Measurements from ENCODE around the gene TULP4.

The TULP4 gene

GRCh38 chr6:158480989-158481388 is 168.7 kb downstream of the TULP4 start:
- TF ChIP-seq, protein P1, sequence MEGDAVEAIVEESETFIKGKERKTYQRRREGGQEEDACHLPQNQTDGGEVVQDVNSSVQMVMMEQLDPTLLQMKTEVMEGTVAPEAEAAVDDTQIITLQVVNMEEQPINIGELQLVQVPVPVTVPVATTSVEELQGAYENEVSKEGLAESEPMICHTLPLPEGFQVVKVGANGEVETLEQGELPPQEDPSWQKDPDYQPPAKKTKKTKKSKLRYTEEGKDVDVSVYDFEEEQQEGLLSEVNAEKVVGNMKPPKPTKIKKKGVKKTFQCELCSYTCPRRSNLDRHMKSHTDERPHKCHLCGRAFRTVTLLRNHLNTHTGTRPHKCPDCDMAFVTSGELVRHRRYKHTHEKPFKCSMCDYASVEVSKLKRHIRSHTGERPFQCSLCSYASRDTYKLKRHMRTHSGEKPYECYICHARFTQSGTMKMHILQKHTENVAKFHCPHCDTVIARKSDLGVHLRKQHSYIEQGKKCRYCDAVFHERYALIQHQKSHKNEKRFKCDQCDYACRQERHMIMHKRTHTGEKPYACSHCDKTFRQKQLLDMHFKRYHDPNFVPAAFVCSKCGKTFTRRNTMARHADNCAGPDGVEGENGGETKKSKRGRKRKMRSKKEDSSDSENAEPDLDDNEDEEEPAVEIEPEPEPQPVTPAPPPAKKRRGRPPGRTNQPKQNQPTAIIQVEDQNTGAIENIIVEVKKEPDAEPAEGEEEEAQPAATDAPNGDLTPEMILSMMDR (IDR thresholded peaks at IDR 0.05; ENCODE audit: extremely low read depth, missing control alignments): no peak
- no peak for DNase-seq (ENCODE audit: low spot score)

DNA sequence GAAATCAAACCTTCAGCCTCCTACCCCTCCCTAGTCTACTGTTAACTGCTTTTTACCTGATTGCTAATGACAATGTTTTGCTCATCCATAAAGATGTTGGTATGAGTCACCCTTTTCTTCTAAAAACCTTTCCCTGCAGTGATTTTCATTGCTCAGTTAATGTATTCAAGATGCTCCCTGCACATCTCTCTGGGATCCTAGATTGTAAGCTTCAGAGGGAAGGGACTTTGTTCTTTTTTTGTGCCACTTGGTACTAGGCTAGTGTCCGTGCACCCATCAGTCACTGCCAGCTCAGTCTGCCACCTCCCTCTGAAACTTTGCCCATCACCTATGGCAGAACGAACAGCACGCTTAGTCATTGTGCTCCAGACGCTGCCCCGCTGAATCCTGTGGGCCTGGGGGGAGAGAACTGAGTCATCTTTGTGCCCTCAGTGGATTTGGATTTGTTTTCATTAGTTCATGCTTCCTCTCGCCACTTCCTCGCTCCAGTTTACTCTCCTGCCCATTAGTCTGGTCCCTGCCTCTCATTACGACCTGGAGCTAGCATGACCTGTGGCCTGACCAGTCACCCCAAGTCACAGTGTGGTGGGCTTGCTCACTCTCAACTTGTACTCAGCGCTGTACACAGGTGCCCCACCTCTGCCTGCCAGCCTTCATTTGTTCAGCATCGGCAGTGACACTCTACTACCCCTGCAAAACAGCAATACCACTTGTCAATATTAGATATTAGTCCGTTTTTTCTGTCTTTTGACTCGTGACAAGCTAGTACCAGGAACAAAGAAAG is 169.6 kb downstream of the TULP4 start:
- no peak for DNase-seq (ENCODE audit: low spot score)
- TF ChIP-seq, protein P1 (IDR thresholded peaks at IDR 0.05; ENCODE audit: extremely low read depth, missing control alignments): no peak

DNA sequence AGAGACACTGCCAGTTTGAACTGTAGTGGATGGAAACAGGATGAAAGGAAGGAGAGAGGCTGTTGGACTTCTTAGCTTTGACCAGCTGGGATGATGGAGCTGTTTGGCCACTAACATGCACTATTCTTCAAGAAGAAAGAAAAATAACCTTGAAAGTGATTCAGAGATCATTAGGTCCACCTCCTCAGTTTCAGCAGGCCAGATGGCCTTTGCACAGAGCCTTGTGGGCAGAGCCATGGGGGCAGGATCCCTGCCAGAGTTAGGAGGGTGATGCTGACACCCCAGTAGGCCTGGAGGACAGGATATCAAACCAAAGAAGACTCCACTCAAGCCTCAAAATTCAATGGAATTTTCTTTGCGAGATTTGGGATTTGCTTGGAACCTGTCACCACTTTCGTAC is 173.2 kb downstream of the TULP4 start:
- TF ChIP-seq, protein P1 (IDR thresholded peaks at IDR 0.05; ENCODE audit: extremely low read depth, missing control alignments): no peak
- DNase-seq (ENCODE audit: low spot score): no peak

GRCh38 chr6:158487495-158487894 is 175.2 kb downstream of the TULP4 start:
- TF ChIP-seq, protein P1 (IDR thresholded peaks at IDR 0.05; ENCODE audit: extremely low read depth, missing control alignments): no peak
- no peak for DNase-seq (ENCODE audit: low spot score)

DNA sequence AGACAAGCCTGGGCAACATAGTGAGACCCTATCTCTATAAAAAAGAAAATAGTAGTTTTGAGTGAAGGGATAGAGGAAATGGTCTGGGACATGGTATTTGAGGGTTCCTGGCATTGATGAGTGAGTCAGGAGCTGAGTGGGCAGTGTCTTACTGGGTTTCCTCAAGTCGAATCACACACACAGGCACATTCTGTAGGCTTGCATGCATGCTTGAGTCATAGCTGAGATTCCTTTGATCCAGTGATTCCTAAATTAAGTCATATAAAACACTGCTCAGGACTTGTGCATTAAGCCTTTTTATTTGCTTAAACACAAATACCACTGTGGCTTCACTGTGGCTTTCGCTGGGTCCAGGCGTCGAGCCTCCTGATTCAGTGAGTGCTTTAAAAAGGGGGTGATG is 175.8 kb downstream of the TULP4 start:
- TF ChIP-seq, protein P1 (IDR thresholded peaks at IDR 0.05; ENCODE audit: extremely low read depth, missing control alignments): no peak
- DNase-seq (ENCODE audit: low spot score): no peak

DNA sequence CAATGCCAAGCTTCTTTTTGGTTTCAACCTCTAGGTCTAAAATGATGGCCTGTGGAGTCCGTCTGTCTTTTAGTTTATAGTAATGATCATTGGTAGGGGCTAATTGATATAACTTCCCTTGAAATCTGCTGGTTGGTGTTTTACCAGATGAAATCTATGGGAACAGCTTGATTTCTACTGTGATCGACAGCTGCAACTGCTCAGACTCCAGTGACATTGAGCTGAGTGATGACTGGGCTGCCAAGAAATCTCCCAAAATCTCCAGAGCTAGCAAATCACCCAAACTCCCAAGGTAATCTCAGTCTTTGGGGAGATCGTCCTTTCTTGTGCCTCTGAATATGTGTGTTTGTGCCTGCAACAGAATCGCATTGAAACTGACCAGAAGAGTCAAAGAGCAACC is 177.2 kb downstream of the TULP4 start:
- DNase-seq (ENCODE audit: low spot score): no peak
- TF ChIP-seq, protein P1 (IDR thresholded peaks at IDR 0.05; ENCODE audit: extremely low read depth, missing control alignments): no peak

DNA sequence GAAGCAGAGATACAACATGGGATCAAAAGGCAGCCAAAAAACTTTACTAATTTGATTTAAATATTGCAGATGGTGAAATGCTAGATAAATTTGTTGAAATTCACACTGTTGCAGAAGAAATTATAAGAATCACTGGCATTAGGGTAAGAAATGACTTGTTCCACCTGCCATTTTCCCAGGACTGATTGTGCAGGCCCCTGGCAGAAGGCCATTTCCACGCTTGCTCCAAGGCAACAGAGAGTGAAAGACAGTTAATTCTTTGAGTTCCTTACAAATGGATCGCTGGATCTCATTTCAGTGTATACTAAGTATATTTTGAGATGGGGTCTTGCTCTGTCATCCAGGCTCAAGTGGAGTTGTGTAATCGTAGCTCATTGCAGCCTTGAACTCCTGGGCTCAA is 180.6 kb downstream of the TULP4 start:
- DNase-seq (ENCODE audit: low spot score): no peak
- TF ChIP-seq, protein P1 (IDR thresholded peaks at IDR 0.05; ENCODE audit: extremely low read depth, missing control alignments): no peak

Data from GM20000 (cell line).